PC-3 (cell line): ENCODE measurements around the gene ATOH1. TPM values are rescaled to one million over a fixed set of nuclear protein-coding genes. Genes with fewer than 3 reads are reported as not detected.

Experiments used
- ATAC-seq: fragments of 200-7000 bp; cut with Tn5 transposase; 2 replicates; pipeline ENCODE4 v1.9.1; 2020; ENCODE audit warnings: mild to moderate bottlenecking, moderate library complexity
- Bru-seq: library from RNA; stranded (reverse); fragments of 400-500 nt; gene quantifications from one replicate; lab custom pipeline; 2021; lab: Mats Ljungman, UMichigan
- BruChase-seq, 2 experiments: library from RNA; stranded (reverse); fragments of 400-500 nt; gene quantifications; one replicate each; lab custom pipeline; 2021; lab: Mats Ljungman, UMichigan
- BruUV-seq: library from RNA; stranded (reverse); fragments of 400-500 nt; replicated peaks from 2 replicates; lab custom pipeline; 2021; lab: Mats Ljungman, UMichigan
- CTCF ChIA-PET: fragments of 300-600 bp; sonication (Branson Sonifier 250); formaldehyde crosslinking; loops from one replicate; lab custom pipeline; 2022; ENCODE audit warnings: antibody characterized with exemption; lab: Charles Lee
- POLR2A ChIA-PET: fragments of 300-600 bp; sonication (Branson Sonifier 250); formaldehyde crosslinking; loops from one replicate; lab custom pipeline; 2022; ENCODE audit warnings: antibody characterized with exemption; ENCODE audit not compliant: unreplicated experiment; lab: Charles Lee
- DNase-seq: peaks from one replicate; pipeline ENCODE4 v3.0.0-alpha.2; 2015
- H2AFZ ChIP-seq: fragments of 300-600 bp; sonication (generic); 2 replicates; pipeline ENCODE4 v1.6.0; 2016; ENCODE audit warnings: antibody characterized with exemption, low read length
- H3F3A ChIP-seq: fragments of 300-600 bp; sonication (generic); one replicate; pipeline ENCODE4 v1.6.0; 2017; ENCODE audit warnings: antibody characterized with exemption, low read length, control low read depth, mild to moderate bottlenecking; ENCODE audit not compliant: unreplicated experiment
- H3K27ac ChIP-seq: fragments of 300-600 bp; sonication (generic); 2 replicates; pipeline ENCODE4 v1.5.1; 2016; ENCODE audit warnings: mild to moderate bottlenecking, low read length
- H3K27me3 ChIP-seq: fragments of 300-600 bp; sonication (generic); 2 replicates; pipeline ENCODE4 v1.6.1; 2016; ENCODE audit warnings: low read length, mixed read lengths
- H3K36me3 ChIP-seq: fragments of 300-600 bp; sonication (generic); 2 replicates; pipeline ENCODE4 v1.6.1; 2016; ENCODE audit warnings: low read depth, mixed run types, low read length, mixed read lengths
- H3K4me1 ChIP-seq: fragments of 300-600 bp; sonication (generic); 2 replicates; pipeline ENCODE4 v1.5.1; 2016; ENCODE audit warnings: low read length; ENCODE audit not compliant: insufficient read depth
- H3K4me2 ChIP-seq: fragments of 300-600 bp; sonication (generic); 2 replicates; pipeline ENCODE4 v1.6.0; 2016; ENCODE audit warnings: low read length
- H3K4me3 ChIP-seq: fragments of 300-600 bp; sonication (generic); 2 replicates; pipeline ENCODE4 v1.5.1; 2016; ENCODE audit warnings: mild to moderate bottlenecking, low read length, mixed read lengths
- H3K79me2 ChIP-seq: fragments of 300-600 bp; sonication (generic); 2 replicates; pipeline ENCODE4 v1.6.1; 2017; ENCODE audit warnings: low read length, mixed read lengths
- H3K9ac ChIP-seq: fragments of 300-600 bp; sonication (generic); 2 replicates; pipeline ENCODE4 v1.6.0; 2016; ENCODE audit warnings: mild to moderate bottlenecking, low read length
- H3K9me2 ChIP-seq: fragments of 300-600 bp; sonication (generic); replicated peaks from 2 replicates; pipeline ENCODE4 v1.6.1; 2016; ENCODE audit warnings: mixed run types, low read length, mixed read lengths
- H3K9me3 ChIP-seq: fragments of 300-600 bp; sonication (generic); 2 replicates; pipeline ENCODE4 v1.6.1; 2016; ENCODE audit warnings: low read length, mixed read lengths
- H4K20me1 ChIP-seq: fragments of 300-600 bp; sonication (generic); 2 replicates; pipeline ENCODE4 v1.6.1; 2016; ENCODE audit warnings: low read length, mixed read lengths
- CTCF ChIP-seq: fragments of 300-600 bp; sonication (generic); conservative IDR thresholded peaks from 2 replicates; pipeline ENCODE4 v1.5.1; 2017; ENCODE audit warnings: antibody characterized with exemption, low read depth, mild to moderate bottlenecking, low read length
- EZH2 ChIP-seq: fragments of 300-600 bp; sonication (generic); IDR thresholded peaks from one replicate; pipeline ENCODE4 v1.6.1; 2017; ENCODE audit warnings: antibody characterized with exemption, mild to moderate bottlenecking, low read length; ENCODE audit not compliant: unreplicated experiment
- EZH2phosphoT487 ChIP-seq: fragments of 300-600 bp; sonication (generic); IDR thresholded peaks from 2 replicates; pipeline ENCODE4 v1.6.1; 2018; ENCODE audit warnings: mild to moderate bottlenecking, antibody characterized with exemption, low read length, borderline replicate concordance
- intact Hi-C: fragments of 100-400 bp; cut with micrococcal nuclease; formaldehyde crosslinking; loops from 2 replicates; pipeline ENCODE4 v1.9.0; 2023
- long read RNA-seq: library from polyadenylated mRNA; unstranded; transcript quantifications from one replicate; pipeline ENCODE4 v2.0.0, GENCODE V29; 2021; ENCODE audit not compliant: unreplicated experiment
- total RNA-seq: library from RNA; depleted of rRNA; stranded (reverse); fragments of >200 nt; gene quantifications from 2 replicates; pipeline ENCODE4 v1.2.3, GENCODE V29; 2014; rRNA removed

Gene ATOH1
- not detected in 2 replicates for total RNA-seq
- not detected for Bru-seq, nascent RNA
- BruChase-seq, experiment 1, labeled RNA remaining after a 6-hour chase: not detected
- not detected for BruChase-seq, experiment 2, labeled RNA remaining after a 2-hour chase
- long read RNA-seq: 0 reads

DNA sequence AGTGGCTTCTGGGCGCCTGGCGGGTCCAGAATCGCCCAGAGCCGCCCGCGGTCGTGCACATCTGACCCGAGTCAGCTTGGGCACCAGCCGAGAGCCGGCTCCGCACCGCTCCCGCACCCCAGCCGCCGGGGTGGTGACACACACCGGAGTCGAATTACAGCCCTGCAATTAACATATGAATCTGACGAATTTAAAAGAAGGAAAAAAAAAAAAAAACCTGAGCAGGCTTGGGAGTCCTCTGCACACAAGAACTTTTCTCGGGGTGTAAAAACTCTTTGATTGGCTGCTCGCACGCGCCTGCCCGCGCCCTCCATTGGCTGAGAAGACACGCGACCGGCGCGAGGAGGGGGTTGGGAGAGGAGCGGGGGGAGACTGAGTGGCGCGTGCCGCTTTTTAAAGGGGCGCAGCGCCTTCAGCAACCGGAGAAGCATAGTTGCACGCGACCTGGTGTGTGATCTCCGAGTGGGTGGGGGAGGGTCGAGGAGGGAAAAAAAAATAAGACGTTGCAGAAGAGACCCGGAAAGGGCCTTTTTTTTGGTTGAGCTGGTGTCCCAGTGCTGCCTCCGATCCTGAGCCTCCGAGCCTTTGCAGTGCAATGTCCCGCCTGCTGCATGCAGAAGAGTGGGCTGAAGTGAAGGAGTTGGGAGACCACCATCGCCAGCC, at the start of gene ATOH1:
Gene ATOH1, plus strand, starts transcription at position 422 of the 663 bp plus-strand sequence. Its CDS starts 174 bp downstream, at position 596.
- no TSS peak for BruUV-seq
- Histone ChIP-seq H3K27me3 (peaks cover 72% of the 10 kb centered on the region), H4K20me1 (no peaks in the 10 kb centered on the region), H3K27ac (no peak within 1 kb of the TSS), H3F3A (no peaks in the 10 kb centered on the region), H3K4me1 (no peaks in the 10 kb centered on the region), H3K9me3 (no peaks in the 10 kb centered on the region), H3K36me3 (no peaks in the 10 kb centered on the region), H3K9me2 (no peaks in the 10 kb centered on the region), H3K9ac (no peak within 1 kb of the TSS), H3K4me2 (peak within 1 kb of the TSS; percentile 75), H2AFZ (peak within 1 kb of the TSS; percentile 48; the same call in 1 of the 2 replicates), H3K4me3 (peak within 1 kb of the TSS; percentile 48), H3K79me2 (no peaks in the 10 kb centered on the region)
- ChIA-PET POLR2A (no interaction called here), CTCF (no interaction called here)
- no peak for TF ChIP-seq CTCF
- TF ChIP-seq EZH2: peak; percentile 35
- peak; percentile 73 for TF ChIP-seq EZH2phosphoT487
- peak; percentile 43; the same call in 1 of the 2 replicates for ATAC-seq
- intact Hi-C loops: no loop called here
- no peak for DNase-seq

DNA sequence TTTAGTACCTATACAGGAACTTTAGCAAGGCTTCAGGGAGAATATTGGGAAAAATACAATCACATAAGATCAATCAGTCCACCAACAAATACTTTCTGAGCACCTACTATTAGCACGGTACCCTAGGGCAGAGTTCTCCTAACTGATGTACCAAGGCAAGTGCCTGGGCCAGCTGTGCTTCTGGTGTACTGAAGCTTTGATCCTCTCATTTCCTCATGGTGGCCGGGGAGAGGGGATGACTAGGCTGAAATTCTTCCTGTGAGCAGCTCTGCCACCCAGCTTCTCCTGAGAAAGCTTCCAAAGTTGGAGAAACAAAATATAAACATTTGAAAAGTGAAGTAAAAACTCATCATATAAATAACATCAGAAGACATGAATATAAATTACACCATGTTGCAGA, 49.3 kb upstream of the ATOH1 start:
- intact Hi-C loops: no loop called here
- Histone ChIP-seq H3K79me2 (no peaks in the 10 kb centered on the region), H3F3A (no peaks in the 10 kb centered on the region), H3K4me1 (no peaks in the 10 kb centered on the region), H3K4me2 (no peak overlapping the region), H3K9ac (no peak overlapping the region), H3K27me3 (no peaks in the 10 kb centered on the region), H3K4me3 (no peak overlapping the region), H3K9me3 (no peaks in the 10 kb centered on the region), H3K27ac (no peak overlapping the region), H2AFZ (no peak overlapping the region), H3K9me2 (no peaks in the 10 kb centered on the region), H4K20me1 (no peaks in the 10 kb centered on the region), H3K36me3 (no peaks in the 10 kb centered on the region)
- ChIA-PET POLR2A (no interaction called here), CTCF (no interaction called here)
- DNase-seq: no peak
- TF ChIP-seq EZH2 (no peak), CTCF (no peak), EZH2phosphoT487 (no peak)
- BruUV-seq: no TSS peak
- ATAC-seq: no peak

DNA sequence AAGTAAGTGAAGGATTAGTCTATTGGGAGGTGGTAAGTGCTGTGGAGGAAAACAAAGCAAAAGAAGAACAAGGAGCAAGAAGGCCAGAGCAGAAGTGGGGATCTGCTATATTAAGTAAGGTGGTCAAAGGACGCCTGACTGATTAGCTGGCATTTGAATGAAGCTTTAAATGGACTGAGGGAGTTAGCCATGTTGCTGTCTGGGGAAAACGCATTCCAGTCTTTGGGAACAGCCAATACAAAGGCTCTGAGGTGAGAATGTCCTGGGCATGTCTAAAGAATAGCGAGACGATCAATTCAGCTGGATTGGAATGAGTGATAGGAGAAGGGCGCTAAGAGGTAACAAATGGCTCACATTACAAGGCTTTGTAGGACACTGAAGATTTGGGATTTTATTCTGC, 48.5 kb upstream of the ATOH1 start:
- Histone ChIP-seq H3K4me3 (no peak overlapping the region), H3F3A (no peaks in the 10 kb centered on the region), H3K27me3 (no peaks in the 10 kb centered on the region), H3K9ac (no peak overlapping the region), H3K9me3 (no peaks in the 10 kb centered on the region), H4K20me1 (no peaks in the 10 kb centered on the region), H3K36me3 (no peaks in the 10 kb centered on the region), H2AFZ (no peak overlapping the region), H3K4me2 (no peak overlapping the region), H3K79me2 (no peaks in the 10 kb centered on the region), H3K4me1 (no peaks in the 10 kb centered on the region), H3K9me2 (no peaks in the 10 kb centered on the region), H3K27ac (no peak overlapping the region)
- no TSS peak for BruUV-seq
- DNase-seq (no peak), ATAC-seq (no peak)
- no peak for TF ChIP-seq EZH2
- TF ChIP-seq EZH2phosphoT487: no peak
- no peak for TF ChIP-seq CTCF
- intact Hi-C loops: no loop called here
- ChIA-PET CTCF (no interaction called here), POLR2A (no interaction called here)
